Raji (cell line): ENCODE results near the gene GUCY1A1.

Experiments
- POLR2A ChIP-seq: IDR thresholded peaks from 2 replicates; pipeline ENCODE4 v1.6.1; 2011; ENCODE audit warnings: low read depth, low read length, control low read depth; ENCODE audit not compliant: insufficient read depth

The GUCY1A1 gene

GRCh38 chr4:155738548-155738947 lies 71.9 kb downstream of the GUCY1A1 start:
- no peak for TF ChIP-seq POLR2A

- TF ChIP-seq POLR2A, result no peak
Measured at GRCh38 chr4:155741546-155741945, 74.9 kb downstream of the GUCY1A1 start.

GRCh38 chr4:155742310-155743015 lies 75.8 kb downstream of the GUCY1A1 start:
- TF ChIP-seq POLR2A, result no peak

- TF ChIP-seq POLR2A, result no peak
Measured at GRCh38 chr4:155745984-155746383, 79.3 kb downstream of the GUCY1A1 start.

- no peak for TF ChIP-seq POLR2A
Measured at GRCh38 chr4:155748039-155748438, 81.4 kb downstream of the GUCY1A1 start.

GRCh38 chr4:155749041-155749440 lies 82.4 kb downstream of the GUCY1A1 start:
- no peak for TF ChIP-seq POLR2A

GRCh38 chr4:155751569-155751968 lies 84.9 kb downstream of the GUCY1A1 start:
- TF ChIP-seq POLR2A, result no peak

GRCh38 chr4:155757745-155758265 lies 91.2 kb downstream of the GUCY1A1 start:
- no peak for TF ChIP-seq POLR2A

- no peak for TF ChIP-seq POLR2A
Measured at GRCh38 chr4:155758481-155759371, 92.1 kb downstream of the GUCY1A1 start, which contains the start of gene GUCY1B1. Gene GUCY1B1, plus strand, starts transcription at chr4:155759021. Its CDS starts 120 bp downstream, at chr4:155759141.

- TF ChIP-seq POLR2A, result no peak
Measured at GRCh38 chr4:155759372-155760252, 93.0 kb downstream of the GUCY1A1 start.

- TF ChIP-seq POLR2A, result no peak
Measured at GRCh38 chr4:155761047-155761446, 94.4 kb downstream of the GUCY1A1 start.

GRCh38 chr4:155761916-155762315 lies 95.3 kb downstream of the GUCY1A1 start:
- no peak for TF ChIP-seq POLR2A

- no peak for TF ChIP-seq POLR2A
Measured at GRCh38 chr4:155762334-155762733, 95.7 kb downstream of the GUCY1A1 start.

- no peak for TF ChIP-seq POLR2A
Measured at GRCh38 chr4:155763551-155763950, 96.9 kb downstream of the GUCY1A1 start.

GRCh38 chr4:155765149-155765548 lies 98.5 kb downstream of the GUCY1A1 start:
- TF ChIP-seq POLR2A, result no peak
